HEK293 (cell line): ENCODE results near the gene GPAM.
A peak's percentile ranks its signal among the peaks of the same experiment; 100 is the strongest.
"Not testable (repeated sequence)": the region's sequence is repeated elsewhere in the genome, so short reads cannot be mapped to it uniquely, and the experiment has no call there.

Source experiments
- CTCF ChIA-PET: fragments of 350-600 bp; formaldehyde crosslinking; extraction: SDS; loops from one replicate; lab custom pipeline; 2021; ENCODE audit warnings: antibody characterized with exemption; lab: Yijun Ruan, JAX
- POLR2A ChIA-PET: fragments of 300-600 bp; formaldehyde crosslinking; extraction: SDS; loops from one replicate; lab custom pipeline; 2020; ENCODE audit warnings: antibody characterized with exemption, inconsistent platforms; lab: Yijun Ruan, JAX
- H3K27ac ChIP-seq: fragments of 200-500 bp; sonication (Bioruptor generic); 2 replicates; pipeline ENCODE4 v1.5.1; 2014; ENCODE audit warnings: low read depth, low read length, control low read depth, inconsistent platforms; ENCODE audit errors: extremely low read depth
- H3K36me3 ChIP-seq, 2 experiments: fragments of 200-500 bp in 1 of 2; sonication (Bioruptor generic) in 1 of 2; 1 replicate in 1 of 2; 2 replicates in 1 of 2; pipeline ENCODE4 v1.5.1; 2014 to 2017; ENCODE audit warnings: inconsistent platforms in 2 of 2, low read length in 2 of 2; ENCODE audit not compliant: control insufficient read depth in 2 of 2, insufficient read depth in 1 of 2
- H3K4me1 ChIP-seq: fragments of 200-500 bp; sonication (Bioruptor generic); 2 replicates; pipeline ENCODE4 v1.5.1; 2014; ENCODE audit warnings: mild to moderate bottlenecking, low read length, inconsistent platforms; ENCODE audit not compliant: control insufficient read depth, insufficient read depth
- H3K4me3 ChIP-seq: 2 replicates; pipeline ENCODE4 v1.5.1; 2011; ENCODE audit warnings: low read depth, mild to moderate bottlenecking, control low read depth, low read length, moderate library complexity
- H3K9me3 ChIP-seq: fragments of 200-500 bp; sonication (Bioruptor generic); 2 replicates; pipeline ENCODE4 v1.5.1; 2014; ENCODE audit warnings: low read depth, low read length, inconsistent platforms; ENCODE audit not compliant: control insufficient read depth, insufficient read depth
- AEBP2 ChIP-seq: fragments of 450-650 bp; formaldehyde crosslinking; IDR thresholded peaks from 2 replicates; pipeline ENCODE4 v1.5.1; 2016; ENCODE audit warnings: missing biosample characterization, missing genetic modification characterization, borderline replicate concordance
- GLIS1 ChIP-seq: fragments of 450-650 bp; formaldehyde crosslinking; IDR thresholded peaks from 2 replicates; pipeline ENCODE4 v1.5.1; 2016; ENCODE audit warnings: missing biosample characterization, missing genetic modification characterization
- KLF9 ChIP-seq: fragments of 450-650 bp; formaldehyde crosslinking; IDR thresholded peaks from 2 replicates; pipeline ENCODE4 v1.5.1; 2016; ENCODE audit warnings: missing biosample characterization, missing genetic modification characterization, low read depth
- MEIS1 ChIP-seq: sonication (generic); formaldehyde crosslinking; IDR thresholded peaks from 2 replicates; pipeline ENCODE4 v1.8.1; 2022; ENCODE audit warnings: missing genetic modification reagents, mild to moderate bottlenecking, borderline replicate concordance
- ZBTB21 ChIP-seq: fragments of 450-650 bp; formaldehyde crosslinking; IDR thresholded peaks from 2 replicates; pipeline ENCODE4 v1.5.1; 2017; ENCODE audit warnings: missing biosample characterization, missing genetic modification characterization
- ZNF223 ChIP-seq: fragments of 450-650 bp; formaldehyde crosslinking; IDR thresholded peaks from 2 replicates; pipeline ENCODE4 v1.5.1; 2016; ENCODE audit warnings: missing biosample characterization, missing genetic modification characterization
- ZNF37A ChIP-seq: fragments of 450-650 bp; IDR thresholded peaks from 2 replicates; pipeline ENCODE4 v1.5.1; 2018; ENCODE audit warnings: missing biosample characterization, missing genetic modification characterization
- ZNF404 ChIP-seq: fragments of 450-650 bp; formaldehyde crosslinking; IDR thresholded peaks from 2 replicates; pipeline ENCODE4 v1.5.1; 2017; ENCODE audit warnings: missing biosample characterization, missing genetic modification characterization
- ZNF610 ChIP-seq: fragments of 450-650 bp; formaldehyde crosslinking; IDR thresholded peaks from 2 replicates; pipeline ENCODE4 v1.5.1; 2016; ENCODE audit warnings: missing biosample characterization, missing genetic modification characterization, borderline replicate concordance
- ZNF624 ChIP-seq: fragments of 450-650 bp; formaldehyde crosslinking; IDR thresholded peaks from 2 replicates; pipeline ENCODE4 v1.5.1; 2017; ENCODE audit warnings: missing biosample characterization, missing genetic modification characterization
- ZNF670 ChIP-seq: fragments of 450-650 bp; formaldehyde crosslinking; IDR thresholded peaks from 2 replicates; pipeline ENCODE4 v1.5.1; 2016; ENCODE audit warnings: missing biosample characterization, missing genetic modification characterization, low read depth
- ZNF701 ChIP-seq: fragments of 450-650 bp; formaldehyde crosslinking; IDR thresholded peaks from 2 replicates; pipeline ENCODE4 v1.5.1; 2016; ENCODE audit warnings: missing biosample characterization, missing genetic modification characterization
- ZNF791 ChIP-seq: fragments of 450-650 bp; formaldehyde crosslinking; IDR thresholded peaks from 2 replicates; pipeline ENCODE4 v1.5.1; 2016; ENCODE audit warnings: missing biosample characterization, missing genetic modification characterization
- ZSCAN18 ChIP-seq: fragments of 450-650 bp; formaldehyde crosslinking; IDR thresholded peaks from 2 replicates; pipeline ENCODE4 v1.5.1; 2016; ENCODE audit warnings: missing biosample characterization, missing genetic modification characterization
- TF ChIP-seq, protein P1 (sequence below): fragments of 450-650 bp; formaldehyde crosslinking; IDR thresholded peaks from 2 replicates; pipeline ENCODE4 v1.5.1; 2016; ENCODE audit warnings: missing biosample characterization, missing genetic modification characterization
- TF ChIP-seq, protein P2 (sequence below): fragments of 450-650 bp; formaldehyde crosslinking; conservative IDR thresholded peaks from 2 replicates; pipeline ENCODE4 v1.5.1; 2016; ENCODE audit warnings: low read depth, missing biosample characterization, missing genetic modification characterization

The GPAM gene

DNA sequence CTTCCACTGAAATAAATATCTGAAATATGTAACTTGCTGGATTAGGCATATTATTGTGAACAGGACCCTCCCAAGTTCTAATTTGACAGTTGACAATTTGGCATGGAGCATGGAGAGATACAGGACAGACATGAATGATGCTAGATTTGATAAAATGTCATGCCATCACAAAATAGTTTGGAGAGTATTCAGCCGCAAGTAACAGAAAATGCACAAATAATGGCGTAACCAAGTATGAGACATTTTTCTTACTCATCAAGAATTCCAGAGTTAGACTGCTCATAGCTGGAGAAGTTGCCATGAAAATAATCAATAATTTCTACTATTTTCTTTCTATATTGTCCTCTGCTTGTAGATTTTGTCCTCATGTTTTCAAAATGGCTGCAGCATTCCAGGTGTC lies 45.5 kb upstream of the GPAM start:
- Histone ChIP-seq H3K36me3 (no peaks in the 10 kb centered on the region), H3K9me3 (no peaks in the 10 kb centered on the region), H3K4me1 (no peaks in the 10 kb centered on the region), H3K27ac (no peak overlapping the region), H3K4me3 (no peak overlapping the region)
- no peak for TF ChIP-seq ZSCAN18 (tag by site-specific recombination)
- TF ChIP-seq AEBP2 (tag by site-specific recombination) = no peak
- TF ChIP-seq ZNF37A (tag by site-specific recombination) = no peak
- no peak for TF ChIP-seq ZNF701 (tag by site-specific recombination)
- ChIA-PET POLR2A (no interaction called here), CTCF (no interaction called here)

GRCh38 chr10:112228366-112229088 lies 45.0 kb upstream of the GPAM start:
- H3K4me3 ChIP-seq, H3K27ac ChIP-seq, H3K9me3 ChIP-seq, H3K36me3 ChIP-seq, CTCF ChIA-PET, H3K4me1 ChIP-seq: not testable (repeated sequence)
- TF ChIP-seq, protein P1, sequence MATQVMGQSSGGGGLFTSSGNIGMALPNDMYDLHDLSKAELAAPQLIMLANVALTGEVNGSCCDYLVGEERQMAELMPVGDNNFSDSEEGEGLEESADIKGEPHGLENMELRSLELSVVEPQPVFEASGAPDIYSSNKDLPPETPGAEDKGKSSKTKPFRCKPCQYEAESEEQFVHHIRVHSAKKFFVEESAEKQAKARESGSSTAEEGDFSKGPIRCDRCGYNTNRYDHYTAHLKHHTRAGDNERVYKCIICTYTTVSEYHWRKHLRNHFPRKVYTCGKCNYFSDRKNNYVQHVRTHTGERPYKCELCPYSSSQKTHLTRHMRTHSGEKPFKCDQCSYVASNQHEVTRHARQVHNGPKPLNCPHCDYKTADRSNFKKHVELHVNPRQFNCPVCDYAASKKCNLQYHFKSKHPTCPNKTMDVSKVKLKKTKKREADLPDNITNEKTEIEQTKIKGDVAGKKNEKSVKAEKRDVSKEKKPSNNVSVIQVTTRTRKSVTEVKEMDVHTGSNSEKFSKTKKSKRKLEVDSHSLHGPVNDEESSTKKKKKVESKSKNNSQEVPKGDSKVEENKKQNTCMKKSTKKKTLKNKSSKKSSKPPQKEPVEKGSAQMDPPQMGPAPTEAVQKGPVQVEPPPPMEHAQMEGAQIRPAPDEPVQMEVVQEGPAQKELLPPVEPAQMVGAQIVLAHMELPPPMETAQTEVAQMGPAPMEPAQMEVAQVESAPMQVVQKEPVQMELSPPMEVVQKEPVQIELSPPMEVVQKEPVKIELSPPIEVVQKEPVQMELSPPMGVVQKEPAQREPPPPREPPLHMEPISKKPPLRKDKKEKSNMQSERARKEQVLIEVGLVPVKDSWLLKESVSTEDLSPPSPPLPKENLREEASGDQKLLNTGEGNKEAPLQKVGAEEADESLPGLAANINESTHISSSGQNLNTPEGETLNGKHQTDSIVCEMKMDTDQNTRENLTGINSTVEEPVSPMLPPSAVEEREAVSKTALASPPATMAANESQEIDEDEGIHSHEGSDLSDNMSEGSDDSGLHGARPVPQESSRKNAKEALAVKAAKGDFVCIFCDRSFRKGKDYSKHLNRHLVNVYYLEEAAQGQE = peak; percentile 87
- POLR2A ChIA-PET = interaction anchor here (0.7 kb wide), 1 partner anchor 67 kb away, joined by 3 read pairs; no protein-coding TSS in a partner anchor

- Histone ChIP-seq H3K36me3 (no peaks in the 10 kb centered on the region), H3K27ac (no peak overlapping the region), H3K4me3 (no peak overlapping the region), H3K9me3 (no peaks in the 10 kb centered on the region), H3K4me1 (no peaks in the 10 kb centered on the region; the same call in 1 of the 2 replicates)
- POLR2A ChIA-PET = interaction anchor here (0.7 kb wide), 1 partner anchor 68 kb away, joined by 3 read pairs; no protein-coding TSS in a partner anchor
- CTCF ChIA-PET = interaction anchor here (0.6 to 1.5 kb wide), 4 partner anchors 52 to 1253 kb away, joined by 3 to 5 read pairs (median 3); no protein-coding TSS in a partner anchor
- TF ChIP-seq ZBTB21 (tag by site-specific recombination) (no peak), ZNF404 (no peak), ZNF624 (tag by site-specific recombination) (no peak), ZNF610 (tag by site-specific recombination) (no peak), ZNF670 (tag by site-specific recombination) (no peak), KLF9 (tag by site-specific recombination) (no peak), ZNF223 (tag by site-specific recombination) (no peak), GLIS1 (tag by site-specific recombination) (no peak), MEIS1 (CRISPR knock-in tag) (no peak), ZNF791 (tag by site-specific recombination) (no peak)
- TF ChIP-seq, protein P2, sequence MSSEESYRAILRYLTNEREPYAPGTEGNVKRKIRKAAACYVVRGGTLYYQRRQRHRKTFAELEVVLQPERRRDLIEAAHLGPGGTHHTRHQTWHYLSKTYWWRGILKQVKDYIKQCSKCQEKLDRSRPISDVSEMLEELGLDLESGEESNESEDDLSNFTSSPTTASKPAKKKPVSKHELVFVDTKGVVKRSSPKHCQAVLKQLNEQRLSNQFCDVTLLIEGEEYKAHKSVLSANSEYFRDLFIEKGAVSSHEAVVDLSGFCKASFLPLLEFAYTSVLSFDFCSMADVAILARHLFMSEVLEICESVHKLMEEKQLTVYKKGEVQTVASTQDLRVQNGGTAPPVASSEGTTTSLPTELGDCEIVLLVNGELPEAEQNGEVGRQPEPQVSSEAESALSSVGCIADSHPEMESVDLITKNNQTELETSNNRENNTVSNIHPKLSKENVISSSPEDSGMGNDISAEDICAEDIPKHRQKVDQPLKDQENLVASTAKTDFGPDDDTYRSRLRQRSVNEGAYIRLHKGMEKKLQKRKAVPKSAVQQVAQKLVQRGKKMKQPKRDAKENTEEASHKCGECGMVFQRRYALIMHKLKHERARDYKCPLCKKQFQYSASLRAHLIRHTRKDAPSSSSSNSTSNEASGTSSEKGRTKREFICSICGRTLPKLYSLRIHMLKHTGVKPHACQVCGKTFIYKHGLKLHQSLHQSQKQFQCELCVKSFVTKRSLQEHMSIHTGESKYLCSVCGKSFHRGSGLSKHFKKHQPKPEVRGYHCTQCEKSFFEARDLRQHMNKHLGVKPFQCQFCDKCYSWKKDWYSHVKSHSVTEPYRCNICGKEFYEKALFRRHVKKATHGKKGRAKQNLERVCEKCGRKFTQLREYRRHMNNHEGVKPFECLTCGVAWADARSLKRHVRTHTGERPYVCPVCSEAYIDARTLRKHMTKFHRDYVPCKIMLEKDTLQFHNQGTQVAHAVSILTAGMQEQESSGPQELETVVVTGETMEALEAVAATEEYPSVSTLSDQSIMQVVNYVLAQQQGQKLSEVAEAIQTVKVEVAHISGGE = no peak
Measured at GRCh38 chr10:112227331-112227987, 43.9 kb upstream of the GPAM start.
